Measurements from ENCODE around the gene IL17RD.

The IL17RD gene

GRCh38 chr3:57164657-57165573, at the start of gene IL17RD:
IL17RD (minus strand) TSS chr3:57165353; CDS start chr3:57165286, 67 bp downstream.
- H3K27me3 ChIP-seq (ENCODE audit: control insufficient read depth, insufficient read depth, low read length), result peaks cover 51% of the 10 kb centered on the region
- no peaks in the 10 kb centered on the region for H3K36me3 ChIP-seq (ENCODE audit: control insufficient read depth, insufficient read depth, low read length)
- H3K4me3 ChIP-seq (ENCODE audit: low read depth, low read length), result peak within 1 kb of the TSS; percentile 81
- H3K9ac ChIP-seq (ENCODE audit: low read depth, low read length), result peak within 1 kb of the TSS; percentile 75
- no peaks in the 10 kb centered on the region for H3K9me3 ChIP-seq (ENCODE audit: control insufficient read depth, insufficient read depth, low read length)
- H3K27ac ChIP-seq (ENCODE audit: low read depth, low read length), result peak within 1 kb of the TSS; percentile 89
- peaks cover 49% of the 10 kb centered on the region for H3K4me1 ChIP-seq (ENCODE audit: control insufficient read depth, insufficient read depth, low read length)

- no peaks in the 10 kb centered on the region for H3K27me3 ChIP-seq (ENCODE audit: control insufficient read depth, insufficient read depth, low read length)
- peaks cover 9% of the 10 kb centered on the region for H3K4me1 ChIP-seq (ENCODE audit: control insufficient read depth, insufficient read depth, low read length)
- no peak overlapping the region for H3K4me3 ChIP-seq (ENCODE audit: low read depth, low read length)
- H3K9me3 ChIP-seq (ENCODE audit: control insufficient read depth, insufficient read depth, low read length), result no peaks in the 10 kb centered on the region
- no peak overlapping the region for H3K9ac ChIP-seq (ENCODE audit: low read depth, low read length)
- H3K27ac ChIP-seq (ENCODE audit: low read depth, low read length), result no peak overlapping the region
- no peaks in the 10 kb centered on the region for H3K36me3 ChIP-seq (ENCODE audit: control insufficient read depth, insufficient read depth, low read length)
Observed at GRCh38 chr3:57206423-57206822, 41.3 kb upstream of the IL17RD start.

- Histone ChIP-seq H3K4me3 (ENCODE audit: low read depth, low read length) (peak within 1 kb of the TSS; percentile 77), H3K9me3 (ENCODE audit: control insufficient read depth, insufficient read depth, low read length) (no peaks in the 10 kb centered on the region), H3K9ac (ENCODE audit: low read depth, low read length) (no peak within 1 kb of the TSS)
Observed at GRCh38 chr3:57199895-57200297, 34.7 kb upstream of the IL17RD start, which contains the start of gene HESX1. HESX1 (minus strand) TSS chr3:57199978; CDS start chr3:57199918, 60 bp downstream.

GRCh38 chr3:57194641-57195040, 29.5 kb upstream of the IL17RD start:
- Histone ChIP-seq H3K4me1 (ENCODE audit: control insufficient read depth, insufficient read depth, low read length) (peaks cover 7% of the 10 kb centered on the region; the same call in 1 of the 2 replicates), H3K27me3 (ENCODE audit: control insufficient read depth, insufficient read depth, low read length) (no peaks in the 10 kb centered on the region; the same call in 1 of the 2 replicates), H3K9me3 (ENCODE audit: control insufficient read depth, insufficient read depth, low read length) (no peaks in the 10 kb centered on the region), H3K4me3 (ENCODE audit: low read depth, low read length) (no peak overlapping the region), H3K27ac (ENCODE audit: low read depth, low read length) (no peak overlapping the region), H3K36me3 (ENCODE audit: control insufficient read depth, insufficient read depth, low read length) (no peaks in the 10 kb centered on the region), H3K9ac (ENCODE audit: low read depth, low read length) (no peak overlapping the region)

More at GRCh38 chr3:57199895-57200297, 34.7 kb upstream of the IL17RD start, which contains the start of gene HESX1:
- Histone ChIP-seq H3K27ac (ENCODE audit: low read depth, low read length) (peak within 1 kb of the TSS; percentile 77), H3K27me3 (ENCODE audit: control insufficient read depth, insufficient read depth, low read length) (no peaks in the 10 kb centered on the region; the same call in 1 of the 2 replicates), H3K36me3 (ENCODE audit: control insufficient read depth, insufficient read depth, low read length) (no peaks in the 10 kb centered on the region), H3K4me1 (ENCODE audit: control insufficient read depth, insufficient read depth, low read length) (peaks cover 30% of the 10 kb centered on the region)

GRCh38 chr3:57192028-57192427, 26.9 kb upstream of the IL17RD start:
- Histone ChIP-seq H3K4me1 (ENCODE audit: control insufficient read depth, insufficient read depth, low read length) (no peaks in the 10 kb centered on the region), H3K36me3 (ENCODE audit: control insufficient read depth, insufficient read depth, low read length) (no peaks in the 10 kb centered on the region), H3K27ac (ENCODE audit: low read depth, low read length) (no peak overlapping the region), H3K9ac (ENCODE audit: low read depth, low read length) (no peak overlapping the region), H3K27me3 (ENCODE audit: control insufficient read depth, insufficient read depth, low read length) (no peaks in the 10 kb centered on the region), H3K4me3 (ENCODE audit: low read depth, low read length) (no peak overlapping the region), H3K9me3 (ENCODE audit: control insufficient read depth, insufficient read depth, low read length) (no peaks in the 10 kb centered on the region)

- Histone ChIP-seq H3K4me3 (ENCODE audit: low read depth, low read length) (no peak overlapping the region), H3K9ac (ENCODE audit: low read depth, low read length) (no peak overlapping the region), H3K36me3 (ENCODE audit: control insufficient read depth, insufficient read depth, low read length) (no peaks in the 10 kb centered on the region), H3K9me3 (ENCODE audit: control insufficient read depth, insufficient read depth, low read length) (no peaks in the 10 kb centered on the region), H3K27ac (ENCODE audit: low read depth, low read length) (no peak overlapping the region), H3K27me3 (ENCODE audit: control insufficient read depth, insufficient read depth, low read length) (no peaks in the 10 kb centered on the region), H3K4me1 (ENCODE audit: control insufficient read depth, insufficient read depth, low read length) (peaks cover 8% of the 10 kb centered on the region)
Observed at GRCh38 chr3:57184526-57184925, 19.4 kb upstream of the IL17RD start.

GRCh38 chr3:57179580-57180410, 14.6 kb upstream of the IL17RD start:
- Histone ChIP-seq H3K4me1 (ENCODE audit: control insufficient read depth, insufficient read depth, low read length) (peaks cover 7% of the 10 kb centered on the region), H3K9ac (ENCODE audit: low read depth, low read length) (no peak overlapping the region), H3K9me3 (ENCODE audit: control insufficient read depth, insufficient read depth, low read length) (no peaks in the 10 kb centered on the region), H3K4me3 (ENCODE audit: low read depth, low read length) (no peak overlapping the region), H3K36me3 (ENCODE audit: control insufficient read depth, insufficient read depth, low read length) (no peaks in the 10 kb centered on the region), H3K27me3 (ENCODE audit: control insufficient read depth, insufficient read depth, low read length) (no peaks in the 10 kb centered on the region), H3K27ac (ENCODE audit: low read depth, low read length) (no peak overlapping the region)

GRCh38 chr3:57176045-57176444, 10.9 kb upstream of the IL17RD start:
- Histone ChIP-seq H3K9me3 (ENCODE audit: control insufficient read depth, insufficient read depth, low read length) (no peaks in the 10 kb centered on the region), H3K27me3 (ENCODE audit: control insufficient read depth, insufficient read depth, low read length) (no peaks in the 10 kb centered on the region), H3K27ac (ENCODE audit: low read depth, low read length) (no peak overlapping the region), H3K9ac (ENCODE audit: low read depth, low read length) (no peak overlapping the region), H3K36me3 (ENCODE audit: control insufficient read depth, insufficient read depth, low read length) (no peaks in the 10 kb centered on the region), H3K4me3 (ENCODE audit: low read depth, low read length) (no peak overlapping the region), H3K4me1 (ENCODE audit: control insufficient read depth, insufficient read depth, low read length) (no peaks in the 10 kb centered on the region)

- H3K27me3 ChIP-seq (ENCODE audit: control insufficient read depth, insufficient read depth, low read length), result no peaks in the 10 kb centered on the region
- no peaks in the 10 kb centered on the region for H3K36me3 ChIP-seq (ENCODE audit: control insufficient read depth, insufficient read depth, low read length)
- peaks cover 6% of the 10 kb centered on the region for H3K4me1 ChIP-seq (ENCODE audit: control insufficient read depth, insufficient read depth, low read length)
- H3K4me3 ChIP-seq (ENCODE audit: low read depth, low read length), result no peak overlapping the region
- no peaks in the 10 kb centered on the region for H3K9me3 ChIP-seq (ENCODE audit: control insufficient read depth, insufficient read depth, low read length)
- no peak overlapping the region for H3K27ac ChIP-seq (ENCODE audit: low read depth, low read length)
- no peak overlapping the region for H3K9ac ChIP-seq (ENCODE audit: low read depth, low read length)
Observed at GRCh38 chr3:57173687-57174086, 8.5 kb upstream of the IL17RD start.

GRCh38 chr3:57170946-57171345, 5.8 kb upstream of the IL17RD start:
- Histone ChIP-seq H3K36me3 (ENCODE audit: control insufficient read depth, insufficient read depth, low read length) (no peaks in the 10 kb centered on the region), H3K4me1 (ENCODE audit: control insufficient read depth, insufficient read depth, low read length) (peaks cover 9% of the 10 kb centered on the region), H3K9ac (ENCODE audit: low read depth, low read length) (no peak overlapping the region), H3K27me3 (ENCODE audit: control insufficient read depth, insufficient read depth, low read length) (peaks cover 3% of the 10 kb centered on the region), H3K9me3 (ENCODE audit: control insufficient read depth, insufficient read depth, low read length) (no peaks in the 10 kb centered on the region), H3K27ac (ENCODE audit: low read depth, low read length) (no peak overlapping the region), H3K4me3 (ENCODE audit: low read depth, low read length) (no peak overlapping the region)

All from HUES48 (cell line).